SK-N-SH (cell line): Measurements from ENCODE around the gene RGL4.

Experiments used
- EP300 ChIP-seq, 2 experiments: IDR thresholded peaks; 2 replicates each; pipeline versions ENCODE4 v1.4.0 to v1.6.1; 2012; ENCODE audit warnings: borderline replicate concordance in 1 of 2, low read depth in 1 of 2, low read length in 1 of 2
- FOXM1 ChIP-seq: IDR thresholded peaks from 2 replicates; pipeline ENCODE4 v1.4.0; 2012; ENCODE audit warnings: low read depth, mild to moderate bottlenecking
- GABPA ChIP-seq: IDR thresholded peaks from 2 replicates; pipeline ENCODE4 v1.4.0; 2012; ENCODE audit warnings: low read depth, mild to moderate bottlenecking
- NFIC ChIP-seq: IDR thresholded peaks from 2 replicates; pipeline ENCODE4 v1.4.0; 2012; ENCODE audit warnings: borderline replicate concordance
- POLR2AphosphoS5 ChIP-seq: IDR thresholded peaks from 2 replicates; pipeline ENCODE4 v1.6.1; 2012; ENCODE audit warnings: low read depth, low read length
- SMC3 ChIP-seq: IDR thresholded peaks from 2 replicates; pipeline ENCODE4 v1.6.1; 2012; ENCODE audit warnings: low read depth, low read length, improper control_type of control experiment
- TAF1 ChIP-seq: IDR thresholded peaks from 2 replicates; pipeline ENCODE4 v1.6.1; 2012; ENCODE audit warnings: low read depth, mild to moderate bottlenecking, low read length, moderate library complexity, borderline replicate concordance
- TCF12 ChIP-seq: IDR thresholded peaks from 2 replicates; pipeline ENCODE4 v1.4.0; 2012
- YY1 ChIP-seq: IDR thresholded peaks from 2 replicates; pipeline ENCODE4 v1.4.0; 2012; ENCODE audit warnings: low read depth, mild to moderate bottlenecking
- TF ChIP-seq, protein P1 (sequence below): fragments of 200-600 bp; sonication (generic); IDR thresholded peaks from 2 replicates; pipeline ENCODE4 v1.6.1; 2017; ENCODE audit warnings: antibody characterized with exemption, mild to moderate bottlenecking, moderate library complexity
- TF ChIP-seq, protein P2 (sequence below): IDR thresholded peaks from 2 replicates; pipeline ENCODE4 v1.4.0; 2012; ENCODE audit warnings: low read depth
- TF ChIP-seq, protein P3 (sequence below): IDR thresholded peaks from 2 replicates; pipeline ENCODE4 v1.4.0; 2012; ENCODE audit warnings: low read depth, borderline replicate concordance
- TF ChIP-seq, protein P4 (sequence below): IDR thresholded peaks from 2 replicates; pipeline ENCODE4 v1.4.0; 2012; ENCODE audit warnings: low read depth, borderline replicate concordance

DNA sequence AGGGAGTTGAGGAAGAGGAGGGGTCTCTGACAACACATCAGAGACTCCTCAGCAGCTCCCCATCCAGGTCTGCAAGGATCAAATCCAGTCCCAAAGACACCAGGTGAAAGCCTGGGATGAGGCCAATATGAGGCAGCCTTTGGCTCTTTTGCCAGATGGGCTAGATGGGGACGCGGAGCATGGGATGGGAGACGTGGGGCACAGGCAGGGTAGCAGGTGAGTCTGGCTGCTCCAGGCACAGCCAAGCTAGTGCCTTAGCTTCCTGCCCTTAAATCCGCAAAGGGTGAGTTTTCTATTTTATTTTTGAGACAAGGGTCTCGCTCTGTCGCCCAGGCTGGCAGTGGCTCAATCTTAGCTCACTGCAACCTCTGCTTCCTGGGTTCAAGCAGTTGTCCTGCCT lies 39.1 kb upstream of the RGL4 start:
- TF ChIP-seq FOXM1 (no peak), TCF12 (no peak), GABPA (no peak), EP300 (IDR thresholded peaks at IDR 0.05; ENCODE audit: borderline replicate concordance in 1 of 2, low read depth in 1 of 2, low read length in 1 of 2) (no peak), NFIC (no peak), SMC3 (no peak), YY1 (no peak), TAF1 (no peak), POLR2AphosphoS5 (no peak)
- TF ChIP-seq, protein P1, sequence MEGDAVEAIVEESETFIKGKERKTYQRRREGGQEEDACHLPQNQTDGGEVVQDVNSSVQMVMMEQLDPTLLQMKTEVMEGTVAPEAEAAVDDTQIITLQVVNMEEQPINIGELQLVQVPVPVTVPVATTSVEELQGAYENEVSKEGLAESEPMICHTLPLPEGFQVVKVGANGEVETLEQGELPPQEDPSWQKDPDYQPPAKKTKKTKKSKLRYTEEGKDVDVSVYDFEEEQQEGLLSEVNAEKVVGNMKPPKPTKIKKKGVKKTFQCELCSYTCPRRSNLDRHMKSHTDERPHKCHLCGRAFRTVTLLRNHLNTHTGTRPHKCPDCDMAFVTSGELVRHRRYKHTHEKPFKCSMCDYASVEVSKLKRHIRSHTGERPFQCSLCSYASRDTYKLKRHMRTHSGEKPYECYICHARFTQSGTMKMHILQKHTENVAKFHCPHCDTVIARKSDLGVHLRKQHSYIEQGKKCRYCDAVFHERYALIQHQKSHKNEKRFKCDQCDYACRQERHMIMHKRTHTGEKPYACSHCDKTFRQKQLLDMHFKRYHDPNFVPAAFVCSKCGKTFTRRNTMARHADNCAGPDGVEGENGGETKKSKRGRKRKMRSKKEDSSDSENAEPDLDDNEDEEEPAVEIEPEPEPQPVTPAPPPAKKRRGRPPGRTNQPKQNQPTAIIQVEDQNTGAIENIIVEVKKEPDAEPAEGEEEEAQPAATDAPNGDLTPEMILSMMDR, result no peak
- TF ChIP-seq, protein P2, sequence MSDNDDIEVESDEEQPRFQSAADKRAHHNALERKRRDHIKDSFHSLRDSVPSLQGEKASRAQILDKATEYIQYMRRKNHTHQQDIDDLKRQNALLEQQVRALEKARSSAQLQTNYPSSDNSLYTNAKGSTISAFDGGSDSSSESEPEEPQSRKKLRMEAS, result no peak
- TF ChIP-seq, protein P3, sequence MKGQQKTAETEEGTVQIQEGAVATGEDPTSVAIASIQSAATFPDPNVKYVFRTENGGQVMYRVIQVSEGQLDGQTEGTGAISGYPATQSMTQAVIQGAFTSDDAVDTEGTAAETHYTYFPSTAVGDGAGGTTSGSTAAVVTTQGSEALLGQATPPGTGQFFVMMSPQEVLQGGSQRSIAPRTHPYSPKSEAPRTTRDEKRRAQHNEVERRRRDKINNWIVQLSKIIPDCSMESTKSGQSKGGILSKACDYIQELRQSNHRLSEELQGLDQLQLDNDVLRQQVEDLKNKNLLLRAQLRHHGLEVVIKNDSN, result no peak
- TF ChIP-seq, protein P4, sequence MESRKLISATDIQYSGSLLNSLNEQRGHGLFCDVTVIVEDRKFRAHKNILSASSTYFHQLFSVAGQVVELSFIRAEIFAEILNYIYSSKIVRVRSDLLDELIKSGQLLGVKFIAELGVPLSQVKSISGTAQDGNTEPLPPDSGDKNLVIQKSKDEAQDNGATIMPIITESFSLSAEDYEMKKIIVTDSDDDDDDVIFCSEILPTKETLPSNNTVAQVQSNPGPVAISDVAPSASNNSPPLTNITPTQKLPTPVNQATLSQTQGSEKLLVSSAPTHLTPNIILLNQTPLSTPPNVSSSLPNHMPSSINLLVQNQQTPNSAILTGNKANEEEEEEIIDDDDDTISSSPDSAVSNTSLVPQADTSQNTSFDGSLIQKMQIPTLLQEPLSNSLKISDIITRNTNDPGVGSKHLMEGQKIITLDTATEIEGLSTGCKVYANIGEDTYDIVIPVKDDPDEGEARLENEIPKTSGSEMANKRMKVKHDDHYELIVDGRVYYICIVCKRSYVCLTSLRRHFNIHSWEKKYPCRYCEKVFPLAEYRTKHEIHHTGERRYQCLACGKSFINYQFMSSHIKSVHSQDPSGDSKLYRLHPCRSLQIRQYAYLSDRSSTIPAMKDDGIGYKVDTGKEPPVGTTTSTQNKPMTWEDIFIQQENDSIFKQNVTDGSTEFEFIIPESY, result no peak
